Cardiac fibroblast (primary cell): Measurements from ENCODE around the gene MYOM1.

ENCODE experiments used
- DNase-seq, 2 donors: peaks; one replicate each; pipeline versions ENCODE4 v3.0.0 to v3.0.0-alpha.2; 2010; ENCODE audit warnings: low read depth in 2 of 2
- H3K4me3 ChIP-seq, 2 donors: replicated peaks in 1 of 2; 1 replicate in 1 of 2; 2 replicates in 1 of 2; pipeline ENCODE4 v1.5.1; 2011; ENCODE audit warnings: low read depth in 2 of 2, low read length in 2 of 2, mild to moderate bottlenecking in 2 of 2, moderate library complexity in 1 of 2
- CTCF ChIP-seq: IDR thresholded peaks from one replicate; pipeline ENCODE4 v1.5.1; 2011; ENCODE audit warnings: low read depth, mild to moderate bottlenecking, low read length, inconsistent platforms

The MYOM1 gene

GRCh38 chr18:3150274-3150673 lies 69.5 kb downstream of the MYOM1 start:
- H3K4me3 ChIP-seq, result no peak overlapping the region
- TF ChIP-seq CTCF, result no peak
- DNase-seq, result no peak

- peak; percentile 4 to 40 for DNase-seq
- TF ChIP-seq CTCF, result no peak
- H3K4me3 ChIP-seq, result no peak overlapping the region
Observed at GRCh38 chr18:3148930-3149535, 70.7 kb downstream of the MYOM1 start.

GRCh38 chr18:3147935-3148554 lies 71.7 kb downstream of the MYOM1 start:
- DNase-seq, result no peak
- no peak overlapping the region for H3K4me3 ChIP-seq
- no peak for TF ChIP-seq CTCF

GRCh38 chr18:3140986-3141639 lies 78.7 kb downstream of the MYOM1 start:
- H3K4me3 ChIP-seq, result no peak overlapping the region
- no peak for TF ChIP-seq CTCF
- DNase-seq, result peak in 1 of 2 donors; percentile 3

- TF ChIP-seq CTCF, result no peak
- no peak for DNase-seq
- no peak overlapping the region for H3K4me3 ChIP-seq
Observed at GRCh38 chr18:3140342-3140741, 79.4 kb downstream of the MYOM1 start.

- TF ChIP-seq CTCF, result no peak
- no peak for DNase-seq
- H3K4me3 ChIP-seq, result no peak overlapping the region
Observed at GRCh38 chr18:3139406-3139805, 80.4 kb downstream of the MYOM1 start.
